HL-60/S4 treated with phorbol 12-myristate 13-acetate at 8.2 ng/mL for 4 days and 3 days (cell line): ENCODE data around the gene TRIO.

Source experiments
- in situ Hi-C: fragments of 300-500 bp; cut with MboI; formaldehyde crosslinking; loops from 2 replicates; pipeline ENCODE4 v1.15.0; 2022; ENCODE audit warnings: low sequenced_read_pairs

Gene TRIO

DNA sequence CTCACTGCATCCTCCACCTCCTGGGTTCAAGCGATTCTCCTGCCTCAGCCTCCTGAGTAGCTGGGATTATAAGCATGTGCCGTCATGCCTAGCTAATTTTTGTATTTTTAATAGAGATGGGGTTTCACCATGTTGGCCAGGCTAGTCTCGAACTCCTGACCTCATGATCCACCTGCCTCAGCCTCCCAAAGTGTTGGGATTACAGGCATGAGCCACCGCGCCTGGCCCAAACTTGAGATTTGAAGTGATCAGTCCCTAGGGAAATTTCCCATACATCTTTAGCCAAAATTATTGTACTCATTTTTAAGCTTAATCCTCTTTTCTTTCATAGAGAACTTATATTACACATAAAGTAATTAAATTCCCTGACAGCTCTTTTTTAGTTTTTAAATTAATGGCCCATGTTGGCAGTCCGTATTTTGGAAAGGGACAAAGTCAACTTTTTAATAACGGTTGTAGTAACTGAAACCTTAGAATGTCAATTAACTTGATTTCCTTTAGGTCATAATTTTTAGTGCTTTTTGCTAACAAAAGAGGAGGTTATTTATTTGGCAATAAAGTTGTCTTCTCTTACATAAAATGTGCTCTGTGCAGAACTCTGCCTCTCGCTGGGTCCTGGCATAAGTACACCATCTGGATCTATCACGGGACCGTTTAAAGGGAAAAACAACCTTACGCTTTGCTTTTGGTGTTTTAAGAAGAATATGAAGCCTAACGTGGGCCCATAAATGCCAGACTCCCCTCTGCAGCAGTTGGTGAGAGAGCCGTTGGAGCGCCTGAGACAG is 296.1 kb downstream of the TRIO start:
- in situ Hi-C loops: no loop called here

DNA sequence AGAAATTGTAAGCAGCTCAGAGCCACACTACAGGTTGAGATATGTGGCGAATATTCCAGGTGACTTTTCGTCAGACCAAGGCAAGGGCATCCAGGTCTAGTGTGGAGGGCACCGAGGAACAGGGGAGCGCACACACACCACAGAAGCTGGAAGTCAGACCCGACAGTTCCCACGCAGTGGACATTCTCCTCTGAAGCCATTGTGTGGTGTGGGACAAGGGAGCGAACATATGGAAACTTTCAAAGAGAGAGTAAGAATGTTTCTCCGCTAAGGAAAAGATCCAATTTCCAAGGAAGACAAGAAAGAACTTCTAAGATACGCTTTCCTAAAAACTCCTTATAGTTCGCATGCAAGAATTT is 297.1 kb downstream of the TRIO start:
- in situ Hi-C loops: no loop called here

DNA sequence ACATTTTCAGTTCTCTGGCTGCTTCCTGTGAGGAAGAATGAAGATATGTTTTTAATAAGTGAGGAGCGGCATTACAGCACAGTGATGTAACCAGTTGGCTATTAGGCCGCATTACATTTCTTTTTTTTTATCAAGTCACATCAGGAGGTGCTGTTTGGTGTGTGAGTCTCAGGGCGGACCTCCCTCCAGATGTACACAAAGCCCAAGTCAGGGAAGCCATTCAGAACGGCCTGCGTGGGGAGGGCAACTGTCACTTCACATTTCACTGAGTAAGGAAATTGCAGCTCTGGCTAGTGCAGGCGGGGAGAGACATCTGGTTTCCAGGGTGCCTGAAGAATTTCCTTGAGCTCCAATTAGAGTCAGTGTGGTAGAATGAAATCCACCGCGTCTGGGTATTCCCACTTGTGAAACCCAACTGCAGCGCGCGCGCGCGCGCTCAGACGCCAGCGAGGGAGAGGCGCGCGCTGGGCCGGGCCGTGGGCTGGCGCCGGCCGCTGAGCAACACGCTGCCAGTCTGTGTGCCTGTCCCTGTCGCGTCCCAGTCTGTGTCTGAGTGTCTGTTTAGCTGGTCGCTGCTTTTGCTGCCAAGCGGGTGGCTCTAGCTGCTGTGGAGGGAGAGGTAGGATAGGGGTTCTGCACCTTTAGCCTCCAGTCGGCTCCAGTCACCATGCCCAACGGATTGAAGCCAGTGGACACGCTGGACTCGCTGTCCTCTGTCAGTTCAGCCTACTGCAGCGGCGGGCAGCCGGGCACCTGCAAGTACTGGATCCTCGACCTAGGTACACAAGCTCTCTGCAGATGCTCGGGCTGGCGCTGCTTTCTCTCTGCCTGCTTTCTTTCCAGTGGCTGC is 297.7 kb downstream of the TRIO start:
- in situ Hi-C loops: no loop called here

DNA sequence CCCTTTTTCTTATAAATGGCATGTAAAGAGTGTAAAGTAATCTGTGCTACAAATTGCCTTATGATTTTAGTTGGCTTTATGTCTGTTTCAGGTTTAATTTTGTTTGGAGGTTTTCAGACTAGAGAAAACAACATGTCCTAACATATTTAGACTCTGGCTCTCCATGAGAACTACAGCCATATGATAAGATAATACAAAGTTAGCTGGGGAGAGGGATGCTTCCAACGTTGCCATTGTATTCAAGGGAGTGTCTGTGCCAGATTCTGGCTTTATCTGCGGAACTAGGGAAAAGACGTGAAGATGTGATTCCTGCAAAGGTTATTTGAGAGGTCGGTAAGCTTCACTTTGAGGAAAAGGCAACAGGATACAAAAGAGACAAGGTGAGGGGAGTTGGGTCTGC is 298.5 kb downstream of the TRIO start:
- in situ Hi-C loops: no loop called here

DNA sequence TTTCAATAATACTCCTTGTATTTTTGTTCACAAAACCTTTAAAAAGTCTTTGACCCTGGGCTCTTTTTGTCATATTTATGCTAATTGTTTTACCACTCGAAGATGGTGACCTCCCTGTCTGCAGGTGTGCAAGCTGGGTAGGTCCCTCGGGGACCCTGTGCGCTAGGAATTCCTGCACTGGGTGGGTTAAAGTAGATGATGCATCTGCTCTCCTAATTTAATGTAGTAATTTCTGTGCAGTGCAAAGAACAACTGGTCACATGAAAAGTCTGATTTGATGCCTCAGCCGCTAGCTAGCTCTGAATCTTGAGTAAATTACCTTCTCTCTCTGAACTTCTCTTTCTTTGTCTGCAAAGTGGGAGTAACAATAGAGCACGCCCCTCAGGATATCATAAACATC is 299.4 kb downstream of the TRIO start:
- in situ Hi-C loops: no loop called here

DNA sequence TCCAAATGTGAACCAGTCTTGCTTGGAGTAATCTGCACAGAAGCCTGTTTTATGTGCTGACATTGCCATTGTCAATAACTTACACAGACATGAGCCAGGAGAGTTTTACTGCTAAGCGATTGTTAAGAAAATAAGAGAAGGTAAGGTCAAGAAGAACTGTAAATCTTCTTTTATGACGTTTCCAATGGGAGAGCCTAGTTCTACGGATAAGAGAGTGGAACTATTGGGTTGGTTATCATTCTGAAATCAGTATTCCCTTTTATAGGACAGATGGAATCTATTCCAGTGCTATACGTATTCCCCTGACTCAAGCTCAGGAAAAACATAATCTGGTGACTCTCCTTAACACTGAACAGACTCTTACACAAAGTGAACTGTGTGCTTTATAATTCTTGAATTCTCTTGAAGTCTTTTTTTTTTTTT is 300.5 kb downstream of the TRIO start:
- in situ Hi-C loops: no loop called here

DNA sequence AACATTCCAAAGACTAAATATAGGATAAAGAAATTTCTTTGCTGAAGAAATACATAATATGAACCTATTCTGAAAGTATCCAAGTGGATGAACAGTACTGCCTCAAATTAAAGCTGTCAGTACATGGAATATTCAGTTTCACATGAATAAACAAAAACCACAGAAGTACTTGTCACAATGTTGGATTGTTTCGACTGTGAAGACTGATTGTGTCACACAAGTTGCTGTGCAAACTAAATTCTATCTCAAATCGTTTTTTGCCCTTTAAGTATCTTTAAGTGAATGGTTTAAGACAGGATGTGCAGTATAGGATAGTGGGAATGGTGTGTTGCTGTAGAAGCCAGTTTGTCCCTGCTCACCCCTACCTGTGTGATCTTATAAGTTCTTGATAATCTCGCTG is 301.0 kb downstream of the TRIO start:
- in situ Hi-C loops: no loop called here

DNA sequence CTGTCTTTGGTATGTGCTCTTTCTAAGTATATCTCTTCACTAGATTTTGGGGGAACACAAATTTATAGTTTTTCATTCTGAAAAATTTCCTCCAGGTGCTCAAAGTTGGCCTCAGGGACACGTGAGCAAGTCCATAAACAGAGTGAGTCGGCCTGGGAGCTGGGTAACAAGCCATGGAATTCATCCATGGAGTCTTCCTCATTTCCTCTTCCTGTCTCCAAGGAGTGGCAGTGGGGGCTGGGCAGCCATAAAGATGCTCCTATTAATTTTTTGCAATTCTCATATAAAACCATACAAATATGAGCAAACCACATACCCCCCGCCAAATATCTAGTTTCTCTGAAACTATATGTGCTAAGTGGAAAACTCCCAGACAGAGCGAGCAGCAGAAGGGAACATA is 301.9 kb downstream of the TRIO start:
- in situ Hi-C loops: no loop called here

DNA sequence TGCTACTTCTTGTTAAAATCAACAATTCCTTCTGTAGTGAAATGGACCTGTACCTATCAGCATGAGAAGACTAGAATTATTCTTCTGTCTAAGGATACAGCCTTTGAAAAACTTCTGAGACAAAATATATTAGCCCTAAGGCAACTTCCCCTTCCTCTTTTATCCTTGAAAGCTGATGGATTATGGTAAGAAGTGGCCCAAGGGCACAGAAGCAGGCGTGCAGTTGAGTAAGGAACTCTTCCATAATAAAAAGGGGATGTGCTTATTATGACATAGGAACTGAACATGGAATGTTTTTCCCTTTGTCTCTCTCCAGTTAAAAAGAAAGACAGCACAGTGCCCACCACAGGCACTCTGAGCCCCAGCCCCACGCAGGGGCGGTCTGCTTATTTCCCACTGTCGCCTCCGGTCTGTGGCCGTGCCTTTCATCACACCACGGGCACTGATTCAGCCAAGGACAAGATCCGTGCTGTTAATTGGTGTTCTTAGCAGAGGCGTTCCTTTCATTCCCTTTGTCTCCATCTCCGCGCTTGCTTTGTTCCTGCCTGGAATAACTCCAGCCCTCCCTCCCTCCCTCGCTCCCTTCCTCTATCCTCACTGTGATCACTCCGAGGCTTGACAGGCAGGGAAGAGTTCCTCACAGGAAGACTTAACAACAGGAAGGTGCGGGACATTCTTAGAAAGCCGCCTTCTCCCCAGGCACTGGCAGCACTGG is 302.6 kb downstream of the TRIO start:
- in situ Hi-C loops: no loop called here

DNA sequence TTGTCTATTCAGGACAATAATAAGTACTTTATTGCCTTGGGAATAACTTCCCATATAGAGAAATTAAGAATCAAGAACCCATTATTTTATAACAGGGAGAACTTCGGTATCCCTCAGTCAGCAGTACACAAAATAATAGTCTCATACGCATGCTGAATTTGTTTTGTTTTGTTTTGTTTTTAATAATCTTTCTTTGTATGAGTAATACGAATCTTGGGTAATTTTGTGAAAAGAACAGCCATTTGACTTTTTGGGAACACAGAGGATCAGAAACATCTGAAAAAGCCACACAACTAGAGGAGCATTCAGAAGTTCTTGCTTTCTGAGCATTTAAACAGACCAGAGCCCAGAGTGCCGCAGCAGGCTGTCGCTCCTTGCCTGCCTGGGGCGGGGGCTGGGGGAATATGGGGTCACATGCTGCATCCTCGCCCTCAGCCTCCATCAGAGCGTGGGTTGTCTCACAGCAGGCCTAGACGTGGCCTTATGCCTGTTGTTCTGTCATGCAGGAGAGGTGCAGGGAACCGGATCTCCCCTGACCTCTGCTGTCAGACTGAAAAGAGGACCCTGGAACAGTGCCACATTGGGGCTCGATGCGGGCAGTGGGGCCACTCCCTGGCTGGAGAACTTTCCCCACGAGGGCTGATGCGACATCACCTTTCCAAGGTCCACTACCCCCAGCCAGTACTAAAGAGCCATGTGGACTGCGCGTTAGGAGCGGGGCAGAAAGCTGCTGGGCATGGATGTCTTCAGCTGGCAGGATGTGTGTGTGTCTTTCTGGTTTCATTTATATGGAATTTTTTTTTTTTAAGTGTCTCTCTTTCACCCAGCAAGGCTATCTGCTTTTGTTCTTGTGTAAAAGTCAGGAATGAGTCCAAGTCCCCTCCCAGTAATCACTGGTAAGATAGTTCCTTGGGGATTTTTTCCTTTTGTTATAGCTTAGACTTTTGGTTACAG is 305.1 kb downstream of the TRIO start:
- in situ Hi-C loops: no loop called here

DNA sequence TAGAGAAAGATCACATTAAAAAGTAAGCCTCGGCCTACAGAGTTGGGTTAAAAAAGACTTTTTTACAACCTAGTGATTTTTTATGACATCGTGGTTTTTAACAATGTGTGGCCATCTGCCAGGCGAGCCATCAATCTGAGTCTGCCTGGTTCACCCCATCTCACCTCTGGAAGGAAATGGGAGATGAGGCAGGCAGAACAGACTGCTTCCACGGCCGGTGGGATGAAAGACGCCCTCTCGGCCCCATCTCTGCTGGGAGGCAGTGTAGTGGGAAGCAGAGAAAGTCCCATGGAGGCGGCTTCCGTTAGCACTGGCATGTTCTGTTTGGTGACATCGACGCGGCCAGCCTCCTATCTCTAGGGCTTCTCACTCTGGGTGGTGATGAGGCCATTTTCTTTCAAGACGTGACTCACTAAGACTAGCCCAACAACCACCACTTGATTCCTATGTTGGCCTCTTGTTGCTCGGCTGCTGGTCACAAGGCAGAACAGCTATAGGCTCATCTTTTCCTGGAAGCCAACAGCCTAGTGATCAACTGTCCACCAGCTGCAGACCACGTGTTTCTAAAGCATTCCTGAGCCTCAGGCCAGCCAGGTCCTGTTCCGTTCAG is 306.0 kb downstream of the TRIO start:
- in situ Hi-C loops: no loop called here

DNA sequence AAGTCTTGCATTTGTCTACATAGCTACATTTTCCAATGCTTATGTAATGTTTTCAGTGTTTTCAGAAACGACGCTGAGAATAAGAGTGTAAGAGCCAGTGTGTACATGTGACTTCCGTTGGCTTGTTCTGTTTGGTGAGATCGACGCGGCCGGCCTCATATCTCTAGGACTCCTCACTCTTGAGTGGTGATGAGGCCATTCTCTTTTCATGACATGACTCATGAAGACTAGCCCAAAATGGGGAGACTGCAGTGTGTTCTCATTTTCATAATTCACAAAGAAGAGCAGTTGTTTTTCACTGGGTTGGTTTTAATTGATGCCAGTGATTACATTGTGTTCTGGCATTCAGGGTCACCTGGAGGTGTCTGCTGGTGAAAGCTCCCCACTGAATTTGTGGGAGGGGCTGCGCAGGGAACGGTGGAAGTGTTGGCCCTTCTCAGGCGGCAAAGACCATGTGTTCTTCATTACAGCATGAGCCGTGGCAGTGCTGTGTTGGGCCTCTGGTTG is 306.9 kb downstream of the TRIO start:
- in situ Hi-C loops: no loop called here

DNA sequence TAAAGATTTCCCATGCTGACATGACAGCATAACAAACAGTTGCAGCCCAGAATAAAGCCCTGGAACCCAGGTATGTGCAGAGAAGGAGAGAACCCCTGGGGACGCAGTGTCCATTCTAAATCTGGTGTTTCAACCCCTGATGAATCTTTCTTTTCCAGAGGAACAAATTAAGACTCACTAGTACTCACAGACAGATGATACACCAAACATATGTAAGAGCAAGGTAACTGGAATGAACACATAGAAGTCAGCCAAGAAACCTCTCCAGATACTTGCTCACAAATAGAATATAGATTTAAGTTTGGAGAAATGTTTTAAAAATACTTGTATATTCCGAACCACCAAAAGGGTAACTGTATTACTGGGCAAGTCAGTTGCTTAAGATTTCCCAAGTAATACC is 307.6 kb downstream of the TRIO start:
- in situ Hi-C loops: no loop called here

DNA sequence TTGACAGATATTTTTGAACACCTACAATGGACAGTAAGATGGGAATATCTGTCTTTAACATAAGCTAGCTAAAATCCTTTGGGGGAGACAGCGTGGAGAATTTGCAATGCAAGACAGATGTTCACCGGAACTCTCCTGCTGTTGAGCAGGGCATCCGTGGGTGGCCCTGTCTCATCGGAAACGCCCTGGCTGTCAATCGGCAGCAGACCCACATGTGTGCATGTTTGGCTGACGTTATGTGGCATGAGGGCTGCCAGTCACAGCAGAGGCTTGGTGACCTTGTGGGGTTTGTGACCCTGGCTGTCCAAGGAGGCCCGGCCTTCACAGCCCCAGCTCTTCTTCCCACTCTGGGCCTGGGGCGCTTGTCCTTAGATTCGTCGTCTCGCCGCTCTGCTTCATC is 308.7 kb downstream of the TRIO start:
- in situ Hi-C loops: no loop called here

DNA sequence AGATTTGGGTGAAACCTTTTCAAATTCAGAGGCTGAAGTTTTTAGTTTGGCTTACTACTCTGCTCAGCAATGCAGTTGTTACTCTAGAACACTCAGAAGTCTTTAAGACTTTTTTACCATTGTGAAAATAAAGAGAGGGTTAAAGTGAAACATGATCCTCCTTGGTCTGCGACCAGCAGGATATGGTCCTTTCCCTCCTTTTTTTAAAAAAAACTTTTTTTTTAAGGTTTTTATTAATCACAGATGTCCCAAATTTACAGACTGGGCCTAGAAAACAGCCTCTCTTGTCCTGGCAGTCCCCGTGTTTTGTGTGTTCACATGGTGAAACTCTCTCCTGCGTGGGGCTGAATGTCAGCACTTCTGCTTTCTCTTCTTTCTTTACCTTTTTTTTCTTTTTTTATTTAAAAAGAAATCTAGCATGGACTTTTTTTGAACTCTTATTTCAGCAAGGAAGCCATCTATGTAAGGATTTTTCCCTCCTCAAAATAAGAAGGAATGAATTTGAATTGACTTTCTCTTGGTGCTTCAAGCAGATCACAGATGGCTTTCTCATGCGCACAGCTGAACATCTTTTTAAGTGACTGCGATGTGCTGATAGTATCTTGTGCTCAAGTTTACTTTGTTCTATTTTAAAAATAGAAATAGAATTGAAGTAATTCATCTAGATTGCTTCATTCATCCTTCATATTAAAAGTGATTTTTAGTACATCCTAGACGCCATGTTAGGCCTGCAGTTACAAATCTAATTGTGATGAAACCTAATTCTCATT is 309.7 kb downstream of the TRIO start:
- in situ Hi-C loops: no loop called here

DNA sequence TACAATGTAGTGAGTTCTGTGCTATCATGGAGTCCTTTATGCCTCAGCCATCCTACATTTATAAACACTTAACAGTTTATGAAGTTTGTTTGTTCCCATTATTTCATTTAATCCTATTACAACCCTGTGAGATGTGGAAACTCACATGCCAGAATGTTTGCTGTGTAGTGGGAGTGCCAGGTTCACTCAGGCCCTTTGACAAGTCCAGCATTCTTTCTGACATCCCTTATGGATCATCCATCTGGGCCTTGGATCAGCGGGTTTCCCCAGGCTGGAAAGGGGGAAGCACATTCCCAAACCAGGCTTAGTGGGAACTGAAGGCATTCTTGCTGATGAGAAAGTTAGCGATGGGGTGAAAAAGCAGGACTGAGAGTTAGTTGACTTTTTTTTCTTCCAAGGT is 310.3 kb downstream of the TRIO start:
- in situ Hi-C loops: no loop called here

DNA sequence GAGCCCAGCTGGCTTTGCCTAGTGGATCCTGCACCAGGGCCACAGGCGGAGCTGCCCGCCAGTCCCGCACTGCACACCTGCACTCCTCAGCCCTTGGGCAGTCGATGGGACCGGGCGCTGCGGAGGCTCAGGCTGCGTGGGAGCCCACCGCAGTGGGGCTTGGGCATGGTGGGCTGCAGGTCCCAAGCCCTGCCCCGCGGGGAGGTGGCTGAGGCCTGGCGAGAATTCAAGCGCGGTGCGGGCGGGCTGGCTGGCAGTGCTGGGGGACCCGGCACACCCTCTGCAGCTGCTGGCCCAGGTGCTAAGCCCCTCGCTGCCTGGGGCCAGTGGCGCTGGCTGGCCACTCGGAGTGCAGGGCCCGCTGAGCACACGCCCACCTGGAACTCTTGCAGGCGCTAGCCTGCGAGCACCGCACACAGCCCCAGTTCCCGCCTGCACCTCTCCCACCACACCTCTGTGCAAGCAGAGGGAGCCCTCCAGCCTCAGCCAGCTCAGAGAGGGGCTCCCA is 312.7 kb downstream of the TRIO start:
- in situ Hi-C loops: no loop called here

DNA sequence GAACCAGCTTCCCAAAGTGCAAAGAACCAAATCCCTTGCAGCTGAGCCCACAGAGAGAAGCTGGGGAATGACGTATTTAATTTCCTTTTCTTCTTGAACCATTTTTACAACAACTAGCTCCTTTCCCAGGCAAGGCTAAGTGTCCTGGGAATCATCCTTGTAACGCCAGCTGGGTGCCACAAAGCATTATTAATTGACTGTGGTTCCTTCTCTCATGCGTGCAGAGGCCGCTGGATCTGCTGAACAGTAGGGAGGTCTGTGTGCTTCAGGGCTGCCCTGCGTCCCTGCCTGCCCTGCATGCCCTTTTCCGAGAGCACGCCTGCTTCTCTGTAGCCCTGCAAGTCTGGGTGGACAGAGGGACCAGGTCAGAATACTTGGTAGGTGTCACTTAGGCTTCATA is 314.3 kb downstream of the TRIO start:
- in situ Hi-C loops: no loop called here

DNA sequence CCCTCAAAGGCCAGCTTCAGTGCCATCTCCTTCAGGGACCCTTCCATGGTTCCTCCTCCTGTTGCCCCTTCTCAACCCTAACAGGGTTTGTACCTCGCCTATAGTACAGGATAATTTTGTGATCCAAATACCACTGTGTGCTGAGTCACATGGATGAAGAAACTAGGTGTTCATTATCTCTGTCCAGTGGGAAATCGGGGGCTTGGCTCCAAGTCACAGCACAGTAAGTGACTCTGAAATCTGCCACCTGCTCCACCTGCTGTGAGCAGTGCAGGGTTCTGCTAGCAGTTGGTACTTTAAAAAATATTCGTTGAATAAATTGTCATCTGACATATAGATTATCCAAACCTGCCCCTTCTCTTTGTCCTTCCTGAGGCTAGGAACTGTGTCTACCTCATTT is 315.3 kb downstream of the TRIO start:
- in situ Hi-C loops: no loop called here
